Right atrium auricular region (tissue), 2 donors: Measurements from ENCODE around the gene PALB2. TPM values are rescaled to one million over a fixed set of nuclear protein-coding genes. Genes with fewer than 3 reads are reported as not detected.
"Not testable (repeated sequence)": the region's sequence is repeated elsewhere in the genome, so short reads cannot be mapped to it uniquely, and the experiment has no call there.

Experiments used
- DNase-seq: peaks from one replicate; pipeline ENCODE4 v3.0.0-alpha.2; 2019; ENCODE audit warnings: low spot score
- H3K27ac ChIP-seq, 2 donors: fragments of 200-600 bp; sonication (generic); 1 replicate in 1 of 2; 2 replicates in 1 of 2; pipeline ENCODE4 v1.5.1; 2016 to 2019
- H3K27me3 ChIP-seq, 2 donors: fragments of 200-600 bp; sonication (generic); one replicate each; pipeline versions ENCODE4 v1.5.1 to v1.6.0; 2017 to 2019
- H3K36me3 ChIP-seq: fragments of 200-600 bp; sonication (generic); one replicate; pipeline ENCODE4 v1.5.1; 2016
- H3K4me1 ChIP-seq, 2 donors: fragments of 200-600 bp; sonication (generic); one replicate each; pipeline versions ENCODE4 v1.5.1 to v1.6.0; 2017 to 2019
- H3K4me3 ChIP-seq, 2 donors: fragments of 200-600 bp; sonication (generic); 1 replicate in 1 of 2; 2 replicates in 1 of 2; pipeline ENCODE4 v1.5.1; 2017 to 2019; ENCODE audit warnings: mild to moderate bottlenecking in 1 of 2, moderate library complexity in 1 of 2
- H3K9me3 ChIP-seq, 2 donors: fragments of 200-600 bp; sonication (generic); one replicate each; pipeline ENCODE4 v1.5.1; 2019
- CTCF ChIP-seq, 2 donors: fragments of 200-600 bp; sonication (generic); IDR thresholded peaks; one replicate each; pipeline ENCODE4 v1.5.1; 2019; ENCODE audit warnings: antibody characterized with exemption in 2 of 2
- total RNA-seq, 2 donors: library from RNA; depleted of rRNA; stranded (reverse); fragments of >200 nt; gene quantifications; one replicate each; pipeline ENCODE4 v1.1.0, GENCODE V29; 2016

PALB2 gene
- total RNA-seq, 2 donors from 2014 or later = 4.7 TPM

DNA sequence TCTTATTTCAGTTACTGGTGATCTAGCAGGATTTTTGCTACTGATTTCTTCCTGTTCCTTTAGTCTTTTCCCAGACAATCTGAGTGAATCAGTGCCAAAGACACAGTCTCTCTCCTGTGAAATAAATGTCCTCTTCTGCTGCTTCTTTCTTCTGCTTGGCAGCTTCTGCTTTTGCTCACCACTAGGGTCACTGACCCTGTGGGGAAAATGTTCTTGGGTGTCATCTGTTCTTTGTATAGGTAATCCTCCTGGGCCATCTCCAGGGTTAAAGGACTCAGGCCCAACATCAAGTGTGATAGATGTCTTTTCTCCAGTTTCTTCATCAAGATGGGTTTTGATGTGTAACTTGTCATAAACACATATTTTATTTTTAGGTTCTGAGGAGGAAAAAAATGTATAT, 5.2 kb downstream of the PALB2 start:
- no peak for DNase-seq
- Histone ChIP-seq H3K4me1 (peaks cover 0 to 12% of the 10 kb centered on the region in 2 donors), H3K9me3 (no peaks in the 10 kb centered on the region), H3K4me3 (no peak overlapping the region), H3K27me3 (no peaks in the 10 kb centered on the region), H3K27ac (no peak overlapping the region), H3K36me3 (peaks cover 16% of the 10 kb centered on the region)
- no peak for TF ChIP-seq CTCF (IDR thresholded peaks at IDR 0.05)

GRCh38 chr16:23634461-23635036, 6.6 kb downstream of the PALB2 start:
- DNase-seq = no peak
- Histone ChIP-seq H3K4me3 (no peak overlapping the region), H3K36me3 (peaks cover 23% of the 10 kb centered on the region), H3K27me3 (no peaks in the 10 kb centered on the region), H3K27ac (no peak overlapping the region), H3K9me3 (no peaks in the 10 kb centered on the region), H3K4me1 (no peaks in the 10 kb centered on the region)
- no peak for TF ChIP-seq CTCF (IDR thresholded peaks at IDR 0.05)

GRCh38 chr16:23631874-23632273, 9.2 kb downstream of the PALB2 start:
- H3K9me3 ChIP-seq, H3K27ac ChIP-seq, DNase-seq, H3K4me1 ChIP-seq, H3K4me3 ChIP-seq, H3K27me3 ChIP-seq: not testable (repeated sequence)
- peaks cover 37% of the 10 kb centered on the region for H3K36me3 ChIP-seq

DNA sequence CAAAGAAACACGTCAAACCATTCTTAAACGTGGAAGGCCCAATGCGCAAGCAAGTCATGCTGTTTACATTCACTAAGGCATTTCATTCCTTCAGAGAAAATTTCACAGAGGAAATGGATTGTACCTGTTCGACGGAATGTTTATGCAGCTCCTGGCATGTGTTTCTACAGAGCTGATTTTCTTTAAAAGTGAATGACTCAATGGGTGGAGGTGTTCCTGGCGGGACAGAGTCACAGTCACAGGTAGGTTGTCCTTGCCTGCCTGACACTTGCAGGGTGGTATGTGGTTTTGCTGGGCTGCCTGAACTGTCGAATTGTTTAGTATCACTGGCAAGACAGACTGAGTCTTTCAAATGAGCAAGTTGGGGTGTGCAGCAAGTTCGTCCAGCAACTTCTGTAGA, 11.6 kb downstream of the PALB2 start:
- H3K4me1 ChIP-seq = no peaks in the 10 kb centered on the region
- H3K36me3 ChIP-seq = peaks cover 40% of the 10 kb centered on the region
- no peaks in the 10 kb centered on the region for H3K9me3 ChIP-seq
- H3K27me3 ChIP-seq = no peaks in the 10 kb centered on the region
- no peak for DNase-seq
- no peak for TF ChIP-seq CTCF (IDR thresholded peaks at IDR 0.05)
- H3K4me3 ChIP-seq = no peak overlapping the region
- no peak overlapping the region for H3K27ac ChIP-seq

- peaks cover 71% of the 10 kb centered on the region for H3K36me3 ChIP-seq
- no peak overlapping the region for H3K27ac ChIP-seq
- no peak for TF ChIP-seq CTCF (IDR thresholded peaks at IDR 0.05)
- no peaks in the 10 kb centered on the region for H3K27me3 ChIP-seq
- H3K4me1 ChIP-seq = no peaks in the 10 kb centered on the region
- H3K4me3 ChIP-seq = no peak overlapping the region
- no peak for DNase-seq
- H3K9me3 ChIP-seq = no peaks in the 10 kb centered on the region
Measured at GRCh38 chr16:23624092-23624491, 17.0 kb downstream of the PALB2 start.

GRCh38 chr16:23615805-23616204, 25.3 kb downstream of the PALB2 start:
- H3K36me3 ChIP-seq = peaks cover 32% of the 10 kb centered on the region
- H3K4me3 ChIP-seq = no peak overlapping the region
- H3K4me1 ChIP-seq = no peaks in the 10 kb centered on the region

More at GRCh38 chr16:23615805-23616204, 25.3 kb downstream of the PALB2 start:
- Histone ChIP-seq H3K27me3 (no peaks in the 10 kb centered on the region), H3K27ac (no peak overlapping the region), H3K9me3 (no peaks in the 10 kb centered on the region)
- TF ChIP-seq CTCF (IDR thresholded peaks at IDR 0.05) = no peak
- no peak for DNase-seq
